Measurements from ENCODE around the gene EIF4A2.

DNA sequence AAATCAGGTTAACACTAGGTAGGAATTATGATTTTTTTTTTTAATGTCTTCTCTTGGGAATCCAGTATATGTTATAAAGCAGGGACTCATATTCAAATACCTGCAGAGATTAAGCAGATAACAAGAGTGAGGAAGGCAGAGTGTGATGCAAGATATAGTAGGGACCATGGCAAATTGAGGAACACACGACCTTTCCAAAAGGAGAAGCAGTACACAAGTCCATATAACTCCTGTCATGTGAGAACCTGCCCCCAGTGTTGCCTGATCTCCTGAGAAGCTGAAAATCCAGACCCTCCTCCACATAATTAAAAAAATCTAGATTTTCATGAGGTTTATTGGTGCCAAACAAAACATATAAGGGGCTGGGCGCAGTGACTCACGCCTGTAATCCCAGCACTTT is 19.3 kb downstream of the EIF4A2 start:
- TF ChIP-seq JUND (IDR thresholded peaks at IDR 0.05) (no peak), TCF12 (IDR thresholded peaks at IDR 0.05) (no peak), CHD2 (IDR thresholded peaks at IDR 0.05; ENCODE audit: low read length, partially characterized antibody) (no peak), NRF1 (IDR thresholded peaks at IDR 0.05; ENCODE audit: low read depth, low read length) (no peak), POLR2AphosphoS5 (IDR thresholded peaks at IDR 0.05; ENCODE audit: low read depth, low read length) (no peak)
- TF ChIP-seq, protein P1, sequence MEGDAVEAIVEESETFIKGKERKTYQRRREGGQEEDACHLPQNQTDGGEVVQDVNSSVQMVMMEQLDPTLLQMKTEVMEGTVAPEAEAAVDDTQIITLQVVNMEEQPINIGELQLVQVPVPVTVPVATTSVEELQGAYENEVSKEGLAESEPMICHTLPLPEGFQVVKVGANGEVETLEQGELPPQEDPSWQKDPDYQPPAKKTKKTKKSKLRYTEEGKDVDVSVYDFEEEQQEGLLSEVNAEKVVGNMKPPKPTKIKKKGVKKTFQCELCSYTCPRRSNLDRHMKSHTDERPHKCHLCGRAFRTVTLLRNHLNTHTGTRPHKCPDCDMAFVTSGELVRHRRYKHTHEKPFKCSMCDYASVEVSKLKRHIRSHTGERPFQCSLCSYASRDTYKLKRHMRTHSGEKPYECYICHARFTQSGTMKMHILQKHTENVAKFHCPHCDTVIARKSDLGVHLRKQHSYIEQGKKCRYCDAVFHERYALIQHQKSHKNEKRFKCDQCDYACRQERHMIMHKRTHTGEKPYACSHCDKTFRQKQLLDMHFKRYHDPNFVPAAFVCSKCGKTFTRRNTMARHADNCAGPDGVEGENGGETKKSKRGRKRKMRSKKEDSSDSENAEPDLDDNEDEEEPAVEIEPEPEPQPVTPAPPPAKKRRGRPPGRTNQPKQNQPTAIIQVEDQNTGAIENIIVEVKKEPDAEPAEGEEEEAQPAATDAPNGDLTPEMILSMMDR (IDR thresholded peaks at IDR 0.05): no peak
